Heart right ventricle (tissue), 16 donors: Measurements from ENCODE around the gene SAA2. TPM values are rescaled to one million over a fixed set of nuclear protein-coding genes. Genes with fewer than 3 reads are reported as not detected.

Experiments used
- ATAC-seq, 8 donors: fragments of 200-7000 bp; cut with Tn5 transposase; one replicate each; pipeline ENCODE4 v1.9.1; 2020; ENCODE audit warnings: mild to moderate bottlenecking in 8 of 8, moderate library complexity in 8 of 8, moderate number of reproducible peaks in 1 of 8
- DNase-seq, 2 donors: peaks; one replicate each; pipeline ENCODE4 v3.0.0-alpha.2; 2020
- H3K27ac ChIP-seq, 10 donors: fragments of 200-600 bp; sonication (generic) in 2 of 10; one replicate each; pipeline versions ENCODE4 v1.5.0 to v1.8.0; 2020 to 2022; ENCODE audit warnings: mild to moderate bottlenecking in 3 of 10
- H3K27me3 ChIP-seq, 7 donors: fragments of 200-600 bp; one replicate each; pipeline ENCODE4 v1.8.0; 2021 to 2022; ENCODE audit warnings: mild to moderate bottlenecking in 2 of 7
- H3K36me3 ChIP-seq, 9 donors: fragments of 200-600 bp; sonication (generic) in 1 of 9; one replicate each; pipeline versions ENCODE4 v1.5.0 to v1.8.0; 2020 to 2022; ENCODE audit warnings: mild to moderate bottlenecking in 2 of 9
- H3K4me1 ChIP-seq, 9 donors: fragments of 200-600 bp; sonication (generic) in 1 of 9; one replicate each; pipeline versions ENCODE4 v1.5.0 to v1.8.0; 2020 to 2022; ENCODE audit warnings: mild to moderate bottlenecking in 4 of 9
- H3K4me3 ChIP-seq, 10 donors: fragments of 200-600 bp; sonication (generic) in 2 of 10; one replicate each; pipeline versions ENCODE4 v1.5.0 to v1.8.0; 2020 to 2022; ENCODE audit warnings: mild to moderate bottlenecking in 7 of 10, moderate library complexity in 2 of 10
- H3K9me3 ChIP-seq, 11 donors: fragments of 200-600 bp in 10 of 11; sonication (generic) in 2 of 11; one replicate each; pipeline versions ENCODE4 v1.5.0 to v1.8.0; 2013 to 2022; ENCODE audit warnings: mild to moderate bottlenecking in 2 of 11, control low read depth in 1 of 11, moderate library complexity in 1 of 11
- WGBS, 2 donors: extraction: QIAGEN DNeasy Blood & Tissue Kit; methylation state at CpG; one replicate each; pipeline ENCODE4 v1.1.7; 2013; ENCODE audit warnings: inconsistent platforms in 1 of 2; 5-methylcytosine and 5-hydroxymethylcytosine counted together
- intact Hi-C, 10 donors: fragments of 100-400 bp; cut with DNase I; formaldehyde crosslinking; loops; one replicate each; pipeline versions ENCODE4 v1.11.1 to v1.14.2; 2022
- long read RNA-seq, 3 donors: library from polyadenylated mRNA; unstranded; transcript quantifications; one replicate each; pipeline ENCODE4 v2.0.0, GENCODE V29; 2020 to 2021
- polyA plus RNA-seq, 2 donors: library from polyadenylated mRNA; stranded (reverse); fragments of 200-250 nt; gene quantifications; one replicate each; pipeline ENCODE4 v1.2.3, GENCODE V29; 2013
- total RNA-seq, 10 donors: library from RNA; stranded (reverse); fragmentation: NEBNext Ultra II Directional in 3 of 10; extraction: Animal tissue kit (Norgen Biotek cat#: 25700) in 3 of 10; gene quantifications; one replicate each; pipeline versions ENCODE4 v1.2.1 to v1.2.4, GENCODE V29; 2021 to 2023
- TF ChIP-seq, protein P1 (sequence below), 9 donors: fragments of 200-600 bp; sonication (generic) in 2 of 9; IDR thresholded peaks; one replicate each; pipeline versions ENCODE4 v1.5.0 to v1.8.0; 2021 to 2022; ENCODE audit warnings: antibody characterized with exemption in 9 of 9, mild to moderate bottlenecking in 5 of 9, moderate library complexity in 1 of 9
- donor health status: Arrhythmogenic right ventricular cardiomyopathy.
- donor health status: ischemic (EF 13 %, LVEDD 7.1; RV severe dilation, severe dysfunction).
- donor health status: healthy with polysubstance abuse.
- donor health status: DM: no; HTN: yes; CAD: no.
- donor health status: DM: no; HTN: no; CAD: no.
- donor health status: ischemic (EF 25% LVEDD 6.9; RV normal size, moderate dysfunction).
- donor health status: ischemic (EF 25% LVEDD 5.7; RV mildly dilated, moderate dysfunction).
- donor health status: healthy.
- donor health status: DM: yes; HTN: yes; CAD: no.
- donor health status: Ischemic cardiomyopathy.
- donor health status: ischemic (EF 35%, LVEDD 5.7; RV mildly dilated, moderate dysfunction).
- donor health status: nonischemic (EF 11% LVEDD 7.7; RV severe dilation, severe dysfunction).
- donor health status: DM: yes; HTN: yes; CAD: no.
- donor health status: PGD.
- donor health status: ischemic (EF 29% LVEDD 5.4; RV normal size, mild dysfunction).
- donor health status: nonischemic (EF 23%, LVEDD 6.1; RV moderate dilation, normal function).

Gene SAA2
- 1 to 10 TPM in 2 of 10 donors, under 1 TPM in 2, not detected in 6; 0.61 to 4.1 (median 1.7) TPM for total RNA-seq
- polyA plus RNA-seq, result 1 to 10 TPM in 1 of 2 donors, not detected in 1; 2.1 TPM
- long read RNA-seq, donor 1, result 0 reads
- long read RNA-seq, donor 2, result 0 reads
- long read RNA-seq, donor 3, result 0 reads

DNA sequence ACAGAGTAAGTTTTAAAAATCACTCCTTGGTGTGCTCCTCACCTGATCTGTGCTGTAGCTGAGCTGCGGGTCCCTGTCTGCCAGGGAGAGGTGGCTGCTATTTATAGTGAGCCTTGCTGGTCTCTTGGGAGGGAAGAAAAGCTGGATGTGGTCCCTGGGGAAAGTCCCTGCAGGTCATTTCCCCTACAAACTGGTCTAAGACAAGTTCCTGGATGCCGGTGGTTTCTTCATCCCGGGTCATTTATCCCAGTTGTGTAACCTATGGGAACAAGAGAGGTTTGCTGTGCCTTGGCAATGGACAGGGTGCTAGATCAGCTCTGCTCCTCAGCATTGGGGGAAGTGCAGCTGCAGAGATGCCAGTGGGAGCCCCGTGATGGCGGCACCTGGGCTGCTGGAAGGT is at the start of gene SAA2:
Gene SAA2 (minus strand): TSS at position 108 of the 400 bp plus-strand sequence. CDS start 657 bp downstream, outside the sequence.
- Histone ChIP-seq H3K4me1 (no peaks in the 10 kb centered on the region), H3K27ac (no peak within 1 kb of the TSS), H3K36me3 (no peaks in the 10 kb centered on the region), H3K9me3 (no peaks in the 10 kb centered on the region), H3K4me3 (no peak within 1 kb of the TSS), H3K27me3 (peaks cover 0 to 8% (median 0%) of the 10 kb centered on the region in 7 donors)
- DNase-seq, result no peak
- peak in 1 of 8 donors; percentile 20 for ATAC-seq
- intact Hi-C loops, result no loop called here
- TF ChIP-seq, protein P1, sequence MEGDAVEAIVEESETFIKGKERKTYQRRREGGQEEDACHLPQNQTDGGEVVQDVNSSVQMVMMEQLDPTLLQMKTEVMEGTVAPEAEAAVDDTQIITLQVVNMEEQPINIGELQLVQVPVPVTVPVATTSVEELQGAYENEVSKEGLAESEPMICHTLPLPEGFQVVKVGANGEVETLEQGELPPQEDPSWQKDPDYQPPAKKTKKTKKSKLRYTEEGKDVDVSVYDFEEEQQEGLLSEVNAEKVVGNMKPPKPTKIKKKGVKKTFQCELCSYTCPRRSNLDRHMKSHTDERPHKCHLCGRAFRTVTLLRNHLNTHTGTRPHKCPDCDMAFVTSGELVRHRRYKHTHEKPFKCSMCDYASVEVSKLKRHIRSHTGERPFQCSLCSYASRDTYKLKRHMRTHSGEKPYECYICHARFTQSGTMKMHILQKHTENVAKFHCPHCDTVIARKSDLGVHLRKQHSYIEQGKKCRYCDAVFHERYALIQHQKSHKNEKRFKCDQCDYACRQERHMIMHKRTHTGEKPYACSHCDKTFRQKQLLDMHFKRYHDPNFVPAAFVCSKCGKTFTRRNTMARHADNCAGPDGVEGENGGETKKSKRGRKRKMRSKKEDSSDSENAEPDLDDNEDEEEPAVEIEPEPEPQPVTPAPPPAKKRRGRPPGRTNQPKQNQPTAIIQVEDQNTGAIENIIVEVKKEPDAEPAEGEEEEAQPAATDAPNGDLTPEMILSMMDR (IDR thresholded peaks at IDR 0.05), result no peak
- WGBS, 2 donors, result 56 to 57% methylated on average over 5 of the region's 5 CpGs

DNA sequence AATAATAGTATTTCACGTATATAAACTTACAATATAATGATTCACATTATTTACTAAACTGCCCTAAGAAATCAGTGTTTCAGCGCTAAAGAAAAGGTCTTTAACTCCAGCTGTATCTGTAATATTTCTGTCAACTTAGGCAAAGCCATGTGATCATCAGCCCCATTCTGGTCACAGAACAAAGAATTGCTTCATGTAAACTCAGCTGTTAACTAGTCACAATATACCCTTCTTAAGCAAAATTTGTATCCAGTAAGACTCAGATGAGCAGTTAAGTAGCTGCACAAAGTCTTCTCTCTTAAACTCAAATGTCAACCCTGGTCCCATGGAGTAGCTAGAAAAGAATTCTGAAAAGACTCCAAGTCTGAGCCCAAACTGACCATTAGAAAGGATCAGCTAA is 46.8 kb upstream of the SAA2 start:
- TF ChIP-seq, protein P1 (IDR thresholded peaks at IDR 0.05), result no peak

DNA sequence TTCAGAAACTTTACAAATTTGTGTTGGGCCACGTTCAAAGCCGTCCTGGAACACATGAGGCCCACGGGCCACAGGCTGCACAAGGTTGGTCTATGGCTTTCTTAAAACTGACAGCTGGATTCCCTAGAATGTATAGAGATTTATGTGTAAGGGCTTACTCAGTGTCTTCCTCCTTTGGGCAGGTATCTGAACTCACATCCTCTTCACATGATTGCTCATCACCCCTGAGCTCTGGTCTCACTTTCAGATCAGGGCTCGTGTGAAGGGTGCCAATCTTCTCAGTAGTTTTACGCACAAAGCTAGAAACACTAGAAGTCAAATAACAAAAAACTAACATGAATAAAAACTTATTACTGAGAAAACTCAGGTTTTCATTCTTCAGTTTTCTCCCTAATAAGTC is 46.4 kb upstream of the SAA2 start:
- no peak for ATAC-seq
- DNase-seq, result no peak

More for the DNA sequence above, 46.8 kb upstream of the SAA2 start:
- Histone ChIP-seq H3K27ac (no peak overlapping the region), H3K9me3 (no peaks in the 10 kb centered on the region), H3K36me3 (peaks cover 0 to 100% (median 74%) of the 10 kb centered on the region in 9 donors), H3K4me3 (no peak overlapping the region), H3K27me3 (no peaks in the 10 kb centered on the region), H3K4me1 (no peaks in the 10 kb centered on the region)
- WGBS, 2 donors, result 94 to 99% methylated on average over 2 of the region's 2 CpGs
- no peak for ATAC-seq
- intact Hi-C loops, result no loop called here
- DNase-seq, result no peak

DNA sequence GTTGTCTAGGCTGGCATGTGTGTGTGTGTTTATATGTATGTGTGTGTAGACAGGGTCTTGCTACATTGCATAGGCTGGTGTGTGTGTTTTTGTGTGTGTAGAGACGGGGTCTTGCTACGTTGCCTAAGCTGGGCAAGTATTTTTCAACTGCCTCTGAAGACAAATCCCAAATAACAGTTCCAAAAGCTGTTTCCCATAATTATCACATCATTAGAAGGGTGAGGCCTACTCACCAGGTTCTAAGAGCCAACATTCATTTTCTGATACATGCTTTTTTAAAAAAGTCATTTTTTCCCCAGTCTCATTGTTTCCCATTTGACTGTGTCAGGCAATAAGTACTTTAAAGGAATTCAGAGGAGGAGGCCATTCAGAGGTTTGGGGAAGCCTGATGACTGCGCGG is 40.4 kb upstream of the SAA2 start:
- Histone ChIP-seq H3K27me3 (no peaks in the 10 kb centered on the region), H3K36me3 (peaks cover 0 to 100% (median 61%) of the 10 kb centered on the region in 9 donors), H3K9me3 (no peaks in the 10 kb centered on the region), H3K4me3 (no peak overlapping the region), H3K27ac (no peak overlapping the region), H3K4me1 (no peaks in the 10 kb centered on the region)
- DNase-seq, result no peak
- TF ChIP-seq, protein P1 (IDR thresholded peaks at IDR 0.05), result no peak
- ATAC-seq, result no peak
- intact Hi-C loops, result no loop called here
- WGBS, 2 donors, result 96 to 100% methylated on average over 4 of the region's 4 CpGs

More for the DNA sequence above, 46.4 kb upstream of the SAA2 start:
- H3K36me3 ChIP-seq, result peaks cover 0 to 100% (median 69%) of the 10 kb centered on the region in 9 donors
- TF ChIP-seq, protein P1 (IDR thresholded peaks at IDR 0.05), result no peak
- H3K27ac ChIP-seq, result no peak overlapping the region
- WGBS, 2 donors, result 96 to 98% methylated on average over 5 of the region's 5 CpGs
- no peaks in the 10 kb centered on the region for H3K27me3 ChIP-seq
- no peaks in the 10 kb centered on the region for H3K9me3 ChIP-seq
- intact Hi-C loops, result no loop called here
- H3K4me3 ChIP-seq, result no peak overlapping the region
- H3K4me1 ChIP-seq, result no peaks in the 10 kb centered on the region
